Kidney epithelial cell (primary cell): ENCODE results near the gene PPIH. TPM values are rescaled to one million over a fixed set of nuclear protein-coding genes. Genes with fewer than 3 reads are reported as not detected.

Source experiments
- DNase-seq: peaks from one replicate; pipeline ENCODE4 v3.0.0-alpha.2; 2010; ENCODE audit warnings: low read depth
- H3K27me3 ChIP-seq: 2 replicates; pipeline ENCODE4 v1.6.0; 2011; ENCODE audit warnings: low read length; ENCODE audit not compliant: control insufficient read depth, insufficient read depth
- H3K36me3 ChIP-seq: 2 replicates; pipeline ENCODE4 v1.5.1; 2011; ENCODE audit warnings: low read length; ENCODE audit not compliant: control insufficient read depth, insufficient read depth
- H3K4me3 ChIP-seq: 2 replicates; pipeline ENCODE4 v1.5.1; 2011; ENCODE audit warnings: low read depth, mild to moderate bottlenecking, control low read depth, low read length
- total RNA-seq: library from RNA; depleted of rRNA; stranded (reverse); fragments of >200 nt; gene quantifications from 2 replicates; pipeline ENCODE4 v1.2.3, GENCODE V29; 2015
- TF ChIP-seq, protein P1 (sequence below): IDR thresholded peaks from 2 replicates; pipeline ENCODE4 v1.5.1; 2011; ENCODE audit warnings: mild to moderate bottlenecking, moderate library complexity, low read length, control low read depth, inconsistent platforms; ENCODE audit not compliant: insufficient read depth, poor library complexity, severe bottlenecking

The PPIH gene
- total RNA-seq, 1 donor from 2014 or later, result 43.7 TPM

DNA sequence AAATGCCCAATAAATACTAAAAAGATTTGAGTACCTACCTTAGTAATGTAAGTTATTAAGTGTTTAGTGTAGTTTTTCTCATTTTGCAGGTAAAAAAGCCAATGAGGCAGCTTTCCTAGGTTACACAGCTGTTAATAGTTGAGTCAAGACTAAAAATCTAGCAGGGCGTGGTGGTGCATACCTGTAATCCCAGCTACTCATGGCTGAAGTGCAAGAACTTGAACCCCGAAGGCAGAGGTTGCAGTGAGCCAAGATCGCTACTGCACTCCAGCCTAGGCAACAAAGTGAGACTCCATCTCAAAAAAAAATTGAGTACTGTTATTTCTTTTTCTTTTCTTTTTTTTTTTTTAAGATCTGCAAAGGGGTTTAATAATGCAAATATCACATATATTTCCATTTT lies 31.7 kb downstream of the PPIH start:
- TF ChIP-seq, protein P1, sequence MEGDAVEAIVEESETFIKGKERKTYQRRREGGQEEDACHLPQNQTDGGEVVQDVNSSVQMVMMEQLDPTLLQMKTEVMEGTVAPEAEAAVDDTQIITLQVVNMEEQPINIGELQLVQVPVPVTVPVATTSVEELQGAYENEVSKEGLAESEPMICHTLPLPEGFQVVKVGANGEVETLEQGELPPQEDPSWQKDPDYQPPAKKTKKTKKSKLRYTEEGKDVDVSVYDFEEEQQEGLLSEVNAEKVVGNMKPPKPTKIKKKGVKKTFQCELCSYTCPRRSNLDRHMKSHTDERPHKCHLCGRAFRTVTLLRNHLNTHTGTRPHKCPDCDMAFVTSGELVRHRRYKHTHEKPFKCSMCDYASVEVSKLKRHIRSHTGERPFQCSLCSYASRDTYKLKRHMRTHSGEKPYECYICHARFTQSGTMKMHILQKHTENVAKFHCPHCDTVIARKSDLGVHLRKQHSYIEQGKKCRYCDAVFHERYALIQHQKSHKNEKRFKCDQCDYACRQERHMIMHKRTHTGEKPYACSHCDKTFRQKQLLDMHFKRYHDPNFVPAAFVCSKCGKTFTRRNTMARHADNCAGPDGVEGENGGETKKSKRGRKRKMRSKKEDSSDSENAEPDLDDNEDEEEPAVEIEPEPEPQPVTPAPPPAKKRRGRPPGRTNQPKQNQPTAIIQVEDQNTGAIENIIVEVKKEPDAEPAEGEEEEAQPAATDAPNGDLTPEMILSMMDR, result no peak
- no peak for DNase-seq
- Histone ChIP-seq H3K4me3 (no peak overlapping the region), H3K27me3 (no peaks in the 10 kb centered on the region), H3K36me3 (no peaks in the 10 kb centered on the region)

DNA sequence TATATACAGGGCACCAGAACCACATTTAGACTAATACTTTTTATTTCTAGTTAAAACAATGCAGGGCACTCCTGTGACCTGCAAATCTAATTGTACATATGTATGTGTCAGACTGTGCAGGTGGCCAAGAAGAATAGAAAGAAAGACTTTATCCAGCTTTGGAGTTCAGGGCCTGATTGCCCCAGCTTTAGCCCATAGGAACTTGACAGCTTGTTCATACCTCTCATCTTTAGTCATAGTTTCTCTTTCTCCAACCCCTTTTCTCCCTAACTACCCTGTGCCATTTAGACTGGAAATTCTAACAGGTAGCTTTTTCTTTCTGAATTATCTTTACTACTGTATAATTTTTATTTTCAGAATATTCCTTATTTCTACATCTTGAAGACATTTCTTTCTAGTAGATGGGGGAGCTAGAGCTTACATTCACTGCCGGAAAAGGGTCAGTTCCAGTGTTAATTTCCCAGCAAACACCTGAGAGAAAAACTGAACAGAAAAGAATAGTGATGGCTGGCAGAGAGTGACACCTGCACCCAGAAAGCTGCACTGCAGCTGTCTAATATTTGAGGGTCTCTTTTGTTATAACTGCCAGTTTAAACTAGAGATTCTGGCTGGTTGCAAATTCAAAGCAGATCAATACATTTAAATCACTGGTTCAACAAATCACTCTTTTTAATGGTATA lies 32.4 kb downstream of the PPIH start:
- no peak for DNase-seq
- H3K4me3 ChIP-seq, result no peak overlapping the region
- no peaks in the 10 kb centered on the region for H3K27me3 ChIP-seq
- TF ChIP-seq, protein P1, result no peak
- H3K36me3 ChIP-seq, result no peaks in the 10 kb centered on the region

DNA sequence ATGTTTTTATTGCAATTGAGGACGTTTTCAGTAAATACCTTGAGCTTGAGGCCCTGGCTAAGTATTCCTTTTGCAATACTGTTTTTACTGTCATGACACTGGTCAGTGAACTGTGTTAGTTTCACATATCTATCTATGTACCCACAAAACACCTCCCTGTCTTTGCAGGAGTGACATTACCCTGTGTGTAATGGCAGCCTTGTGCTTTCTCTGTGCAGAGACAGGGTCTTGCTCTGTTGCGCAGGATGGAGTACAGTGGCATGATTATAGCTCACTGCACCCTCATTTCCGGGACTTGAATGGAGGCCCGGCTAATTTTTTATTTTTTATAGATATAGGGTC lies 32.9 kb downstream of the PPIH start:
- Histone ChIP-seq H3K4me3 (no peak overlapping the region), H3K36me3 (peaks cover under 1% of the 10 kb centered on the region), H3K27me3 (no peaks in the 10 kb centered on the region)
- DNase-seq, result no peak
- TF ChIP-seq, protein P1, result no peak

DNA sequence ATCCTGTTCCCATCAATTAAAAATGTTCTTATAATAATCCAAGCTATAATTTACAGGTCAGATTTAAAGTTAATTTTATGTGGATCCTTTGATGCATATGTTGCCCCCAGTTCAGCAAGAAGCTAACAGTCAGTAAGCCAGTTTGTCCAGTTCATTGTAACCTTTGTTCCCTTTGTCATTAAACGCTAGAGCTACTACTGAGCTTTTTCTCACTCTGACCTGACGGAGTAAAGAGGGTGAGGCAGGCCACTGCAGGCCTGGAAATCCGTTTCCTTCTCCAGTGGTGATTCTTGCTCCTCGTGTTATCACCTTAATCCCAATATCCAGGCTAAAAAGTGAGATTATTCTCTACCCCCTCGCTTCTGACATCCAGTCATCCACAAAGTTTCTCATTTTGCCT lies 34.2 kb downstream of the PPIH start:
- TF ChIP-seq, protein P1, result no peak
- DNase-seq, result no peak
- no peaks in the 10 kb centered on the region for H3K27me3 ChIP-seq
- H3K36me3 ChIP-seq, result peaks cover 1% of the 10 kb centered on the region
- H3K4me3 ChIP-seq, result no peak overlapping the region

DNA sequence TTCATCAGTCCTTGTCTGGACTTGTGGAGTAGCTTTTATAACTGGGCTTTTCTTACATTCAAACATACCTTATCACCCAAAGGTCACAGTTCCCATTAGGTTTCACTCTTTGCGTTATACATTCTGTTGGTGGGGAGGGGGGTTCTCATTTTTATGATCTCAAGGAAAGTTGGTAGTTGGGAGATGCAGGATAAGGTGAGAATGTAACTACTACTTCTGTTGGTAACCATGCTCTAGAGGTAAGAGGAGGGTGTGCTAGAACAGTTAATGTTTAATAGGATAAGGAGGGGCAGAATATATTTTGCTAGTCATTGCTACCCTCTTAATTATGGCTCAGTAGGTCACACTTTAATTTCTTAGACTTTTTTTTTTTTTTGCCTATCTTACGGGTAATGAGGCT lies 34.7 kb downstream of the PPIH start:
- TF ChIP-seq, protein P1, result no peak
- peaks cover 1% of the 10 kb centered on the region for H3K36me3 ChIP-seq
- H3K27me3 ChIP-seq, result no peaks in the 10 kb centered on the region

More for the DNA sequence above, 34.7 kb downstream of the PPIH start:
- DNase-seq, result no peak
- H3K4me3 ChIP-seq, result no peak overlapping the region
